ENCODE measurements around the gene RABGAP1L. TPM values are rescaled to one million over a fixed set of nuclear protein-coding genes. Genes with fewer than 3 reads are reported as not detected.

Gene RABGAP1L
- total and polyA plus RNA-seq, 2 of the 8 experiments (the other 6 are each of a cell fraction or from before 2014, with no cell fraction given): 33.3 to 156 TPM

GRCh38 chr1:174110053-174110452 lies 49.3 kb upstream of the RABGAP1L start:
- Histone ChIP-seq H3K23ac (ENCODE audit: insufficient read length) (no peak overlapping the region), H2BK120ac (replicated peaks; ENCODE audit: low read depth, low read length) (no peak overlapping the region), H2BK20ac (ENCODE audit: low read length) (no peak overlapping the region), H3K4me2 (ENCODE audit: insufficient read depth in 1 of 2, low read depth in 2 of 2, low read length in 2 of 2) (no peak overlapping the region), H3K4me1 (replicated peaks in 1 of 4; ENCODE audit: control insufficient read depth in 3 of 4, insufficient read depth in 4 of 4, low read length in 3 of 4) (no peaks in the 10 kb centered on the region), H3K23me2 (ENCODE audit: low read depth, low read length) (no peaks in the 10 kb centered on the region), H2AK5ac (ENCODE audit: low read depth, low read length) (no peak overlapping the region), H3K27ac (ENCODE audit: low read depth, low read length) (no peak overlapping the region), H4K5ac (ENCODE audit: insufficient read length, low read depth, low read length) (no peak overlapping the region), H2BK5ac (ENCODE audit: low read depth, low read length) (no peak overlapping the region), H2BK12ac (ENCODE audit: low read depth, low read length) (no peak overlapping the region), H4K8ac (ENCODE audit: extremely low read depth, insufficient read depth, low read length) (no peak overlapping the region), H4K20me1 (replicated peaks in 1 of 2; ENCODE audit: control insufficient read depth in 1 of 2, insufficient read depth in 2 of 2, low read length in 2 of 2) (no peaks in the 10 kb centered on the region), H3K36me3 (ENCODE audit: control insufficient read depth in 2 of 4, insufficient read depth in 4 of 4, low read length in 3 of 4) (no peaks in the 10 kb centered on the region), H2AFZ (ENCODE audit: low read length) (no peak overlapping the region), H3K56ac (replicated peaks; ENCODE audit: insufficient read length, low read depth, low read length) (no peak overlapping the region), H3K4me3 (ENCODE audit: extremely low read depth in 1 of 4, insufficient read depth in 2 of 4, low read depth in 3 of 4, low read length in 4 of 4) (no peak overlapping the region), H3K14ac (ENCODE audit: insufficient read length) (no peak overlapping the region), H3K79me2 (ENCODE audit: control insufficient read depth in 1 of 2, insufficient read depth in 2 of 2, low read length in 2 of 2) (no peaks in the 10 kb centered on the region), H3K18ac (ENCODE audit: extremely low read depth, low read length) (no peak overlapping the region), H3K27me3 (replicated peaks in 1 of 4; ENCODE audit: control insufficient read depth in 3 of 4, extremely low read depth in 1 of 4, insufficient read depth in 3 of 4, low read length in 3 of 4) (no peaks in the 10 kb centered on the region), H2BK15ac (ENCODE audit: low read length) (no peak overlapping the region), H3K79me1 (ENCODE audit: low read depth, low read length) (no peaks in the 10 kb centered on the region), H4K91ac (replicated peaks; ENCODE audit: insufficient read length, low read length) (no peak overlapping the region), H3K9ac (replicated peaks in 1 of 4; ENCODE audit: extremely low read depth in 1 of 4, low read depth in 3 of 4, low read length in 3 of 4) (no peak overlapping the region), H3K4ac (replicated peaks; ENCODE audit: insufficient read length, low read depth, low read length) (no peak overlapping the region), H3K9me3 (ENCODE audit: insufficient read depth in 2 of 2, low read depth in 1 of 2, low read length in 1 of 2) (no peaks in the 10 kb centered on the region)
- DNase-seq (ENCODE audit: low read depth in 1 of 2, low spot score in 2 of 2): no peak
- FAIRE-seq: no peak
- ChIA-PET CTCF (ENCODE audit: partially characterized antibody) (interaction anchor here (0.6 to 1.2 kb wide), 2 partner anchors 17 to 230 kb away, joined by 3 read pairs; no protein-coding TSS in a partner anchor), POLR2A (ENCODE audit: partially characterized antibody) (interaction anchor here (0.6 to 2.0 kb wide), 2 partner anchors 32 to 242 kb away, joined by 3 to 5 read pairs; partner anchors contain the start of genes GAS5 and ZBTB37)
- WGBS, 2 experiments (ENCODE audit: extremely low coverage in 1 of 2, insufficient coverage in 1 of 2, insufficient read length in 1 of 2, insufficient replicate concordance in 2 of 2, low coverage in 1 of 2, low lambda C conversion rate in 2 of 2, missing lambda C conversion rate in 1 of 2): 79% methylated on average over 1 of the region's 1 CpG; no CpG with 5 or more reads in 1 of the 2 experiments

Data from H1 (cell line).